Frontal cortex (tissue), 4 donors: Measurements from ENCODE around the gene COL15A1. TPM values are rescaled to one million over a fixed set of nuclear protein-coding genes. Genes with fewer than 3 reads are reported as not detected.

ENCODE experiments used
- DNase-seq, 2 donors: peaks; one replicate each; pipeline ENCODE4 v3.0.0; 2012; ENCODE audit warnings: low spot score in 2 of 2
- FAIRE-seq: peaks from 2 replicates; lab custom pipeline; 2012; peaks lifted over from hg19 to GRCh38; lab: Jason Lieb, UNC
- total RNA-seq: library from RNA; depleted of rRNA; stranded (reverse); fragments of >200 nt; gene quantifications from one replicate; pipeline ENCODE4 v1.2.3, GENCODE V29; 2014
- donor health status: control.
- donor health status: control.
- donor health status: control.

COL15A1 gene
- total RNA-seq, 1 donor from 2014 or later = 6.9 TPM

- DNase-seq = no peak
- FAIRE-seq = no peak
Observed at GRCh38 chr9:98941946-98942523, 1.7 kb upstream of the COL15A1 start.

- DNase-seq (peak in 1 of 2 donors; percentile 31), FAIRE-seq (no peak)
Observed at GRCh38 chr9:98942906-98943681, 613 bp upstream of the COL15A1 start.

- FAIRE-seq (no peak), DNase-seq (peak in 1 of 2 donors; percentile 27)
Observed at GRCh38 chr9:98944057-98944733, 488 bp downstream of the COL15A1 start.

GRCh38 chr9:98944734-98945074, 997 bp downstream of the COL15A1 start:
- no peak for FAIRE-seq
- DNase-seq = no peak

GRCh38 chr9:98949565-98949964, 5.9 kb downstream of the COL15A1 start:
- FAIRE-seq = no peak
- DNase-seq = no peak

GRCh38 chr9:98950262-98950661, 6.6 kb downstream of the COL15A1 start:
- DNase-seq (no peak), FAIRE-seq (no peak)

GRCh38 chr9:98951967-98952366, 8.3 kb downstream of the COL15A1 start:
- FAIRE-seq (no peak), DNase-seq (no peak)

- no peak for FAIRE-seq
- DNase-seq = no peak
Observed at GRCh38 chr9:98953581-98954243, 10.0 kb downstream of the COL15A1 start.

- DNase-seq (no peak), FAIRE-seq (no peak)
Observed at GRCh38 chr9:98954244-98954610, 10.5 kb downstream of the COL15A1 start.

- DNase-seq (no peak), FAIRE-seq (no peak)
Observed at GRCh38 chr9:98955259-98955658, 11.6 kb downstream of the COL15A1 start.

GRCh38 chr9:98957826-98958225, 14.1 kb downstream of the COL15A1 start:
- FAIRE-seq (no peak), DNase-seq (no peak)

GRCh38 chr9:98958271-98958984, 14.7 kb downstream of the COL15A1 start:
- peak in 1 of 2 donors; percentile 30 for DNase-seq
- no peak for FAIRE-seq

GRCh38 chr9:98960409-98960808, 16.7 kb downstream of the COL15A1 start:
- no peak for FAIRE-seq
- DNase-seq = no peak

GRCh38 chr9:98961513-98962180, 17.9 kb downstream of the COL15A1 start:
- no peak for DNase-seq
- FAIRE-seq = no peak

GRCh38 chr9:98962181-98962560, 18.5 kb downstream of the COL15A1 start:
- DNase-seq (no peak), FAIRE-seq (no peak)

GRCh38 chr9:98962861-98963260, 19.2 kb downstream of the COL15A1 start:
- FAIRE-seq (no peak), DNase-seq (no peak)

- DNase-seq = no peak
- FAIRE-seq = no peak
Observed at GRCh38 chr9:98964201-98964600, 20.5 kb downstream of the COL15A1 start.

GRCh38 chr9:98964911-98965336, 21.2 kb downstream of the COL15A1 start:
- FAIRE-seq (no peak), DNase-seq (no peak)

- FAIRE-seq (no peak), DNase-seq (no peak)
Observed at GRCh38 chr9:98966676-98967075, 23.0 kb downstream of the COL15A1 start.

GRCh38 chr9:98967257-98967656, 23.6 kb downstream of the COL15A1 start:
- FAIRE-seq = no peak
- no peak for DNase-seq
